GM18951 (cell line): ENCODE results near the gene NCK2.
"Not testable (repeated sequence)": the region's sequence is repeated elsewhere in the genome, so short reads cannot be mapped to it uniquely, and the experiment has no call there.

Source experiments
- POLR2A ChIP-seq: IDR thresholded peaks from 4 replicates; pipeline ENCODE4 v1.6.1; 2011; ENCODE audit warnings: mild to moderate bottlenecking; ENCODE audit not compliant: insufficient read length, insufficient read depth; ENCODE audit errors: extremely low read depth
- in situ Hi-C: fragments of 300-500 bp; cut with MboI; formaldehyde crosslinking; loops from one replicate; pipeline ENCODE4 v1.12.0; 2022; ENCODE audit warnings: low sequenced_read_pairs, mixed read lengths, inconsistent platforms; ENCODE audit not compliant: unreplicated experiment

Gene NCK2

GRCh38 chr2:105754994-105755393, 10.3 kb downstream of the NCK2 start:
- in situ Hi-C loops, result no loop called here
- TF ChIP-seq POLR2A, result no peak

- TF ChIP-seq POLR2A, result no peak
- in situ Hi-C loops, result no loop called here
Measured at GRCh38 chr2:105755895-105756294, 11.2 kb downstream of the NCK2 start.

GRCh38 chr2:105756435-105756834, 11.7 kb downstream of the NCK2 start:
- in situ Hi-C loops, result no loop called here
- no peak for TF ChIP-seq POLR2A

DNA sequence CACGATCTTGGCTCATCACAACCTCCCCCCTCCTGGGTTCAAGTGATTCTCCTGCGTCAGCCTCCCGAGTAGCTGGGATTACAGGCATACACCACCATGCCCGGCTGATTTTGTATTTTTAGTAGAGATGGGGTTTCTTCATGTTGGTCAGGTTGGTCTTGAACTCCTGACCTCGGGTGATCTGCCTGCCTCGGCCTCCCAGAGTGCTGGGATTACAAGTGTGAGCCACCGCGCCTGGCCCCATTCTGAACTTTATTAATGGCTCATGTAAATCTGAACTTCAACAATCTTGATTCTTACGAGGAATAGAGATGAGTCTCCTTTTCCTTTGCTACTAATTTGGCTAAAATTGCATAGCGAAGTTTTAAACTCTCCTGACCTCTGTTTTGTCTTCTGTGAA, 12.2 kb downstream of the NCK2 start:
- in situ Hi-C loops, result not testable (repeated sequence)

DNA sequence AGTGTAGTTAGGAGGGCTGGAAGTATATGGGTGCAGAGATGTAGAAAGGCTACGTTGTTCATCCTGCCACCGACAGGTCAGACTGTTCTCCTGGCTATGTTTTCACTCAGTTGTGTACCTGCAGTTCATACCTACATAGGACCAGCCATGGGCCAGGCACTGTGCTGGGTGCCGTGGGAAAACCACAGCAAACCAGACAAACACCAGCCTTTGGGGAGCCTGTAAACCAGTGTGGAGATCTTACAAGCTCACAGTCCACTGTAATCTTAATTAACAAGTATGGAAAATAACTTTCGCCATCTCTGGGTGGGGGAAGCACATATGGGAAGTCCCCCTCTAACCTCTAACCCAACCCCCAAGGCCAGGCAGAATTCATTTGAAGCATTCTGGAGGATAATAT, 12.7 kb downstream of the NCK2 start:
- in situ Hi-C loops, result no loop called here
- no peak for TF ChIP-seq POLR2A

- TF ChIP-seq POLR2A, result no peak
Measured at GRCh38 chr2:105760191-105760590, 15.5 kb downstream of the NCK2 start.

DNA sequence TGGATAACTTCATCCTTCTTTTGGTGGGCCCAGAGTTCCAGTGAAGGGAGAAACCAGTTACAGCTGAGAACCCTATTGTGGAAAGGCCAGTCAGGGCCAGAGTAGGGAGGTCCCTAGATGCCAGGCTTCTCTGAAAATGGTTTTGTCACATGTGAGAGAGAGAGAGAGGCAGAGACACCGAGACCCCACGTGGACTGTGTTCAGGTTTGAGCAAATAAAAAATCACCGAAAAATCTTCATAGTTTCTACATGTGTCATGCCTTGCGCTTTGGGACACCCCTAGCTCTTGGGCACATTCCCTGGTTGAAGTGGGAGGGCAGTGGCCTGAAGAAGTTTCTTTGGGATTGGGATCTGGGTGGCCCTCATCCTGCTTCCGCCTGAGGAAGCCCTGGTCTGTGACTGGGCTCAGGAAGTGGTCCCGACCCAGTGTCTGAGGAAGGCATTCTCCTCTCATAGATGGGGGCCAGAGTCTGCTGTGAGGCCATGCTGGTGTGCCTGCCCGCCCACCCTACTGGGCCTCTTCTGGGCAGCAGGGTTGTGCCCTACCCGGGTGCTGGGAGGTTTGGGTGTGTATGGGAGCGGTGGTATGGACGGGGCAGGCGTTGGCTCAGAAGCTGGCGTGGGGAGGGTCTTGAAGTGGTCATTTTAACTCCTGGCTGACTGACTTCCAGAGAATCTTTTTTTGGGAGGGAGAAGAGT, 16.1 kb downstream of the NCK2 start:
- in situ Hi-C loops, result no loop called here
- no peak for TF ChIP-seq POLR2A

More at GRCh38 chr2:105760191-105760590, 15.5 kb downstream of the NCK2 start:
- in situ Hi-C loops, result no loop called here

DNA sequence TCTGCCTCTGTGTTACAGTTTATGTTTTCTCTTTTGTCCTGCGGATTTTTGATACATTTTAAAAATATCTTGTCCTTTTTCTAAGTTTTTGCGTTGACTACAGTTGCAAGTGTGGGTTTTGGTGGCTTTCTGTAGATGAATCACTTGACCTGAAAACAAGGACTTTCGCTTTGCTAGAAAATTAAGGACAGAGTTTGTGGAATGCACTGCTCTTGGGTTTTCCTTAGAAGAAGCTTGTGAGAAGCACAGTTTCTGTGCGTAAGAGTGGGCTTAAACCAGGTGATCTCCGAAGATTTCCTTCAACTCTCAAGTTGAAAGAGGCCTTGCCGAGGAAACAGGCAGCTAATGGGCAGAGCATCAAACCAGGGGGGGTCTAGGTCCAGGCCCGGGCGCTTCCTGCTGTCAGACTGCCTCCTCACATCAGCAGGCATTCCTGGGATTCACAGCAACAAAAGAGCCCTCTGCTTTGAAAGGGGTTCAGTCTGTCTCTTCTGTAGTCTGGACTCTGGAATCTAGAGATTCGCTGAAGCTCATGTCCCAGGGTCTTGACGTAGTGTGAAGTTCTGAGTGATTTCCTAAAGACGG, 17.3 kb downstream of the NCK2 start:
- in situ Hi-C loops, result no loop called here
- no peak for TF ChIP-seq POLR2A

GRCh38 chr2:105763076-105763475, 18.4 kb downstream of the NCK2 start:
- in situ Hi-C loops, result no loop called here
- no peak for TF ChIP-seq POLR2A

GRCh38 chr2:105764059-105764458, 19.3 kb downstream of the NCK2 start:
- in situ Hi-C loops, result no loop called here
- no peak for TF ChIP-seq POLR2A

DNA sequence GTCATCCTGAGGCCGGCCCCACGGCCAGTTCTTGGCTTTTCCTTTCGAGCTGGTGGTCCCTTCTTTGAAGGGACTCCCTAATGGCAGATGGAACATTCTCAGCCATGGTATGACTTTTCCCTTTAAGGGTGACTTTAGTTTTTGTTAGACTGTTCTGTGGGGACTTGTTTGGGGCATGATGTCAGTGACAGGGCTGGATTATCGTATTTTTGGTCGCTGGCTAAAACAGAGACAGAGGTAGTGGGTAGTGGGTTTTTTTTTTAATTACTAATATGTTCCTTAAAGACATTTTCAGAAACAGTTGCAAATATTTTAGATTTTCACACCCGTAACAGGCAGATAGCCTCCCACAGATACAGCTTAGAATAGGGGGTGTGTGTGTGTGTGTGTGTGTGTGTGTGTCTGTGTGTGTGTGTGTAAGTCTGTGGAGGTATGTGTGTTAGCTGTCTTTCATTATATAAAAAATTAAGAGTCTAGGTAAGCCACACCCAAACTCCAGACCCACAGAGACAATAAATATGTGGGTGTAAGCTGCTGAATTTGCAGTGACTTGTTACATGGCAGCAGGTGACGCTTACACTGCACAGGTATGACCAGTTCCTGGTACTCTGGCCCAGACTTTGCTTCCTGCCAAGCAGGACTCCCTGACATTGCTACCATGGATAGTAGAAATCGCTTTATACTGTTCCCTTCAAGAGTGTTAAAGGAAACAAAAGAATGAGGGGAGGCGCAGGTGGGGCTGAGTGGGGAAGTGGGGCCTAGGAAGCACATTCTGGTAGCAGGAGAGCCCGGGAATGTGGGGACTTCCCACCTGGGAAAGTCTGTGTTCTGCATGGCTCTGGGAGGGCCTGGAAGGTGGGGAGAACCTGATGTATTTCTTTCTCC, 20.9 kb downstream of the NCK2 start:
- in situ Hi-C loops, result no loop called here
- no peak for TF ChIP-seq POLR2A

GRCh38 chr2:105766300-105766866, 21.7 kb downstream of the NCK2 start:
- no peak for TF ChIP-seq POLR2A
- in situ Hi-C loops, result no loop called here

GRCh38 chr2:105768176-105768575, 23.5 kb downstream of the NCK2 start:
- no peak for TF ChIP-seq POLR2A
- in situ Hi-C loops, result no loop called here
